NCI-H69 (cell line): ENCODE data around the gene HP1BP3.
"Not testable (repeated sequence)": the region's sequence is repeated elsewhere in the genome, so short reads cannot be mapped to it uniquely, and the experiment has no call there.

Experiments used
- DNase-seq: peaks from one replicate; lab custom pipeline; 2025; lab: John Stamatoyannopoulos, UW

HP1BP3 gene, protein sequence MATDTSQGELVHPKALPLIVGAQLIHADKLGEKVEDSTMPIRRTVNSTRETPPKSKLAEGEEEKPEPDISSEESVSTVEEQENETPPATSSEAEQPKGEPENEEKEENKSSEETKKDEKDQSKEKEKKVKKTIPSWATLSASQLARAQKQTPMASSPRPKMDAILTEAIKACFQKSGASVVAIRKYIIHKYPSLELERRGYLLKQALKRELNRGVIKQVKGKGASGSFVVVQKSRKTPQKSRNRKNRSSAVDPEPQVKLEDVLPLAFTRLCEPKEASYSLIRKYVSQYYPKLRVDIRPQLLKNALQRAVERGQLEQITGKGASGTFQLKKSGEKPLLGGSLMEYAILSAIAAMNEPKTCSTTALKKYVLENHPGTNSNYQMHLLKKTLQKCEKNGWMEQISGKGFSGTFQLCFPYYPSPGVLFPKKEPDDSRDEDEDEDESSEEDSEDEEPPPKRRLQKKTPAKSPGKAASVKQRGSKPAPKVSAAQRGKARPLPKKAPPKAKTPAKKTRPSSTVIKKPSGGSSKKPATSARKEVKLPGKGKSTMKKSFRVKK

DNA sequence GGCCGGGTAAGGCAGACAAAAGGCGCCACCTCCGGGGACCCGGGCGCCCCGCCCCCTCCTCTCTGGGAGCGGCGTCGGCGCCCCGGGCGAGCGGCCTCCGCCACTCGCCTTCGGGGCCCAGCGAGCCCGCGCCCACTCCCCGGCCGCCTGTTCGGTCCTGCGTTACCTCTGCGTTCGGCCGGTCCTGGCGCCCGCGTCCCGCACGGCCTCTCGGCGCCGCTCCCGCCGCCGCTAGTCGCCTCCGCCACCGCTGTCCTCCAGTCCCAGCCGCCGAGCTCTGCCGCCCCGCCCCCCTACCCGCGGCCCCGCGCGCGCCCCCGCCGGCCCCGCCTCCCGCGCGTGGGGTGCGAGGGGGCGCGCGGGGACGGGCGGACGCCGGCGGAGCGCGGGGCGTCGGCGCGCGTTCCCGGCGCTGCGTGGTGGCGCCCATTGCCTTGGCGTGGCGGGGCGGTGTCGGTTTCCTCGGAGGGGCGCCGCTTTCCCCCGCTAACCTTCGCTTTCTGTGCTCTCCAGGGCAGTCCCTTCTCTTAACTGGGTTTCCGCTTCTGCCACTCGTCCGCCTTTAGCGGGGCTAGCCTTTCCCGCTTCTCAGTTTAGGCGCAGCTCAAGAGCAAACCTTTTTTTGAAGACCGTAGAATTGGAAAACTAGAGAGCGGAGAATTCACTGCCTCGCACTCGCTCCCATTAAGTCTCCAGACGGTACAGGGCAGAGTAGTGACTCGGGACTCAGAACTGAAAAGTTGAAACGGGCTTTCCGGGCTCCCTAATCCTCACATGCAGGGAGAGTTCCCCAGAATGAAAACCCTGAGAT lies at the start of gene HP1BP3:
Gene HP1BP3, minus strand, starts transcription at position 279 of the 811 bp plus-strand sequence. CDS start 6,867 bp downstream, outside the sequence.
- DNase-seq: peak; percentile 85

DNA sequence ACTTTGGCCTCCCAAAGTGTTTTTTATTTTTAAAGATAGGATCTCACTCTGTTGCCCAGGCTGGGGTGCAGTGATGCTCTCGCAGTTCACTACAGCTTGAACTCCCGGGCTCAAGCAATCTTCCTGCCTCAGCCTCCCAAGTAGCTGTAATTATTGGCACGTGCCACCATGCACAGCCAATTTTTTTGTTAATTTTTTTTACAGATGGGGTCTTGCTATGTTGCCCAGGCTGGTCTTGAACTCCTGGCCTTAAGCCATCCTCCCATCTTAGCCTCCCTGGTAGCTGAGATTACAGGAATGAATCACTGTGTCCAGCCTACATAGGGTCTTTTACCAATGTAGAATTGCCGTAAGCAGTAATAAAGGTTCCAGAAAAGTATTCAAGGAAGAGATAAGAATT lies 49.1 kb upstream of the HP1BP3 start:
- no peak for DNase-seq

DNA sequence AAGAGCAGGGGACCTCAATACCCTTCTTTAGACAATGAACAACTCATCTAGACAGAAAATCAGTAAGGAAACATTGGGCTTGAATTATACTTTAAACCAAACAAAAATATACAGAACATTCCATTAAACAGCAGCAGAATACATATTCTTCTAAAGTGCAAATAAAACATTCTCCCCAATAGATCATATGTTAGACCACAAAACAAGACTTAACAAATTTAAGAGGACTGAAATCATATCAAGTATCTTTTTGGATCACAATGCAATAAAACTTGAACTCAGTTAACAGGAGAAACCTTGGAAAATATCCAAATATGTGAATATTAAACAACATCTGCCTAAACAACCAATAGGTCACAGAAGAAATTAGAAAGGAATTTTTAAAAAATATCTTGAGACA lies 47.7 kb upstream of the HP1BP3 start:
- DNase-seq: no peak

DNA sequence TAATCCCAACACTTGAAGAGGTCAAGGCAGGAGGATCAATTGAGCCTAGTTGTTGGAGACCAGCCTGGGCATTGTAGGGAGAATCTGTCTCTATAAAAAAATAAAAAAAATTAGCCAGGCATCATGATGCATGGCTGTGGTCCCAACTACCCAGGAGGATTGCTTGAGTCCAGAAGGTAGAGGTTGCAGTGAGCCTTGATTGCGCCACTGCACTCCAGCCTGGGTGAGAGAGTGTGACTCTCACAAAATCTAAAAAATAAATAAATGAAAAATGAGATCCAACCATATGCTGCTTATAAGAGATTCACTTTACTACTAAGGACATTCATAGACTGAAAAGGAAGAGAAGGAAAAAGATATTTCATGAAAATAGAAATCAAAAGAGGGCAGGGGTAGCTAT lies 47.1 kb upstream of the HP1BP3 start:
- DNase-seq: no peak

DNA sequence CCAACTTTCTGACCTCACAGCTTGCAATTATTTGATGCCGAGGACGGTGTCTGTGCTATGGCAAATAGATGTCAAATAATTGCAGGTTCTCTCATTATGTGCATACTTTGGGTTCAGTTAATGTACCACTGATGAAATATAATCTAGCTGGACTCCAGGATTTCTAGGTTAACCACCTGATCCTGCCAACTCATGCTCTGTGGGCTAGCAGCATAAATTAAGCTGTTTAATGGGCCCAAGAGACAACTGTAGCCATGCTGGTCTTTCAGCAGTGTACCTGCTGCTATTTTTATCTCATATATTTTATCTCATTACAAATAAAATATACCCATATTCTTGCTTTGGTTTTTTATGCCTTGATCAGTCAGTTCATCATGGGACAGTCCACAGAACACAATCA lies 43.3 kb upstream of the HP1BP3 start:
- peak; percentile 70 for DNase-seq

DNA sequence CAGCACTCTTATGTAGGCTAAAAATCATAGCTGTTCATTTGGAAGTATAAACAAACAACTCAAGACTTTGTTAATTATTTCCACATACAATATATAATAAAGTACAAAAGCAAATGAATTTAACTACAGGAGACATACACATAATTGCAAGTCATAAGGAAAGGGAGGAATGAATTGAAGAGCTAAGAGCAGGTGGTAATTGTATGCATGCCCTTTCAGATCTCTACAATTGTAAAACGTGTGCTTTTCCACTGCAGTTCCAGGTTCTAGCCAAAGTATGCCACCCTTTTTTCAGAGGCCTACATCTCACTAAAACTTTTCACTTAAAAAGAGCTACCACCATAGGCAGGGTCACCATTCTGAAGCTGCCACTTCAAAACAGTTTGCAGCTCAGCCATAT lies 42.8 kb upstream of the HP1BP3 start:
- DNase-seq: peak; percentile 51

DNA sequence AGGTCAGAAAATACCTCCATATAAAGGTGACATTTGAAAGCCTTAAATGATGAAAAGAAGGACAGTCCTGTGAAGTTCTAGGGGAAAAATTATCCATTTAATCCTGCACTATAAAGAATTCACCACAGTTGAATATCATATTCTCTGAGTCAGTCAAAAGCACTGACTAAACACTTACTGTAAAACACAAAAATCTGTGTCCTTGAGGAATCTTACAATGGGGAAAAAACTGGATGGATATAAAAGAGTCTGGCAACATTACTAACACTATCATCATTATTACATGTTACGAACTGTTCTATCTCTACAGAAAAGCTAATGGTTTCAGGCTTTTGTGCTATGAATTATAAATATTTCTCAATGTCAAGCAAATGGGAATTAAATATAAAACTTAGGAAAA lies 42.4 kb upstream of the HP1BP3 start:
- no peak for DNase-seq

- DNase-seq: peak; percentile 59
These were observed 36.7 kb upstream of the HP1BP3 start for GRCh38 chr1:20823845-20824244.

GRCh38 chr1:20821466-20821865 lies 34.4 kb upstream of the HP1BP3 start:
- DNase-seq: no peak

- no peak for DNase-seq
These were observed 32.7 kb upstream of the HP1BP3 start for GRCh38 chr1:20819818-20820217.

- DNase-seq: no peak
These were observed 27.4 kb upstream of the HP1BP3 start for GRCh38 chr1:20814534-20814871.

GRCh38 chr1:20811916-20812315 lies 24.8 kb upstream of the HP1BP3 start:
- no peak for DNase-seq

DNA sequence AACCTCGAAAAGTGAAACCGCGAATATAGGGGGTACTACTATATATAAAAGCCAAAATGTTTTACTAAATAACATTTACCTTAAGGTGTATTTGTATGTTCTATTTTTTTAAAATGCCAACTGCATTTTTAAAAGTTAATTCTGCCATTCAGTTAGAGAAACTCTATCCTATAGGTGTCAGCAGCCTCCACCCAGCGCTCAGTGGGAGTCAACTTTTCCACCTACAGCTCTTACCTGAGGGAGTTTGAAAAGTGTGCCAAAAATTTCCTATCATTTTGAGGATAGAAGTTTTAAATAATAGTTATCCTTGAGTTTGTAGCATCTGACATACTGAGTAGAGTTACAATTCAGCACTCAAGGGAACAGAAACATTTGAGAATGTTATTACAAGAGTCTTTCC lies 6.1 kb upstream of the HP1BP3 start:
- DNase-seq: no peak

- no peak for DNase-seq
These were observed 5.1 kb upstream of the HP1BP3 start for GRCh38 chr1:20792196-20792595.

DNA sequence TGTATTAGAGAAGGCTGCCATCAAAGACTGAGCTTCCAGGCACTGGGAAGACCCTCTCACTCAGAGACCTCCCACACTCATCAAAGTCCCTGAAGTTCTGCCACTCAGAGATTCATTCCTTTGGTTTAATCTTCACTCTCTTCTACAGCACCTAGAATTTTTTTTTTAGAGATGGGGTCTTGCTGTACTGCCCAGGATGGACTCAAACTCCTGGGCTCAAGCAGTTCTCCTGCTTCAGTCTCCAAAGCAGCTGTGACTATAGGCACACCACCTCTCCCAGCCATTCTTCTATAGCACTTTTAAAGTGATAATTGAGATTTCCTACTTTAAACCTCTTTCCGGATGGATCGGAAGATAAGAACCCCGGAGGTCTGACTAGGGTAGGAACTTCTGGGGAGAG lies 3.7 kb upstream of the HP1BP3 start:
- no peak for DNase-seq

- not testable (repeated sequence) for DNase-seq
These were observed 2.5 kb upstream of the HP1BP3 start for GRCh38 chr1:20789598-20789997.

- peak; percentile 58 for DNase-seq
These were observed 1.0 kb upstream of the HP1BP3 start for GRCh38 chr1:20787840-20788795.

DNA sequence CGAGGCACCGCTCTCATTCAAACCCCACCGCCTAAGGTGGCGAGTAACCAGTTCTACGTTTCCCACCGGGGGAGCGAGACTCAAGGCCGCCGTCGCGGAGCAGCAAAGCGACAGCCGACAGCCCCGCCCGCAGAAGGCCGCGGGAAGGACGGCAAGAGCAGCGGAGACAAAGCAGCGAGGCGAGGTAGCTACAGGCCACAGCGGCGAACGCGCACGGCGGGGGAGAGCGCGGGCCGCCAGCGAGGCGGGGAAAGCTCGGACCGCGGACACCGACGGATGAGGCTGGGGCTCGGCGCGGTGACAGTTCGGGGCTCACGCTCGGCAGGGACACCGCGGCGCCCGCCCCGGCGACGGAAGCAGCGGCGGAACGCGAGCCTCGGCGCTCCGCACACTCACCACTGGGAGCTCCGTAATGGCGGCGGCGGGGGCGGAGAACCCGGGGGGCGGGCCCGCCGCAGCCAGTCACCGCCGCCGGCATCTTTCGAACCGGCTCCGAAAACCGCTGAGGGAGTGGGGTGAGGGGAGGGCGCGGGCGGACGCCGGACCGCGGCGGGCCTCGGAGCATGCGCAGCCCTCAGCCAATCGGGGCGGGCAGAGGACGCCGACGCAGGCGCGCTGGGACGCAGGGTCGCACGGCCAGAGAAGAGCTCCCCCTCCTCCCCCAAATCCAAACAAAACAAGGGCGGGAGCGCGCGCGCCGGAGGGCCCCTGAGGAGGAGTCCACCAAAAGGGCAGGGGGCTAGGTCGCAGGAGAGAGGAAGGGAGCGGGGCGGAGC lies 666 bp downstream of the HP1BP3 start:
- DNase-seq: peak; percentile 96

- DNase-seq: no peak
These were observed 1.2 kb downstream of the HP1BP3 start for GRCh38 chr1:20785907-20786252.

DNA sequence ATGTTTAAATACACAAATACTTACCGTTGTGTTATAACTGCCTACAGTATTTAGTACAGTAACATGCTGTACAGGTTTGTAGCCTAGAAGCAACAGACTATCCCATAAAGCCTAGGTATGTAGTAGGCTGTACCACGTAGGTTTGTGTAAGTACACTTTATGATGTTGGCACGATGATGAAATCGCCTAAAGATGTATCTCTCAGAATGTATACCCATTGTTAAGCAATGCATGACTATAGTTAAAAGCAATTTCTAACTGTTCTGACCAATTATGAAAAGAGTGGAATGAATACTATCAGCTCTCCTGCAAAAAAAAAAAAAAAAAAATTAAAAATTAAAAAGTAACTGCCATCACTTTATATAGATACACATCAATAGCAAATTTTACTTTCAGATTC lies 11.4 kb downstream of the HP1BP3 start:
- no peak for DNase-seq

DNA sequence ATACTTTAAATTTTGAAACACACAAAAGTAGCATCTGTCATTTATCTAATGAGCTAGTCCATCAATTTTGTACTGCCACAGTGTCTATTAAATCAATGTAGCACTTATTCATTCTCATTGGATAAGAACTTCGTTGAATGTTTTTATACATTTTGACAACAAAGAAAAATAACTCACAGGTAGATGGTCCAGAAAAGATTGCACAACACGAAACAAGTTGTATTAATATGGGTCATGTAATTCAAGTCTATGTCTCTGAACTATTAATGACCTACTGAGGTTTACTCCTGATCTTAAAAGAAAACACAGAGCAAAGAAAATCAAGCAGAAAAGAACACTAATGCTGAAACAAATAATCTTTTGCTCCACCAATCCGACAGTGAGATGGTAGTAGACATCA lies 15.3 kb downstream of the HP1BP3 start:
- no peak for DNase-seq
